GM21528 (cell line): ENCODE results near the gene TSPAN9.

Experiments used
- ATAC-seq: cut with Tn5 transposase; IDR thresholded peaks from one replicate; pipeline ENCODE4 v1.9.1; 2021; ENCODE audit warnings: mild to moderate bottlenecking, moderate library complexity; ENCODE audit not compliant: unreplicated experiment, low FRiP score

The TSPAN9 gene

DNA sequence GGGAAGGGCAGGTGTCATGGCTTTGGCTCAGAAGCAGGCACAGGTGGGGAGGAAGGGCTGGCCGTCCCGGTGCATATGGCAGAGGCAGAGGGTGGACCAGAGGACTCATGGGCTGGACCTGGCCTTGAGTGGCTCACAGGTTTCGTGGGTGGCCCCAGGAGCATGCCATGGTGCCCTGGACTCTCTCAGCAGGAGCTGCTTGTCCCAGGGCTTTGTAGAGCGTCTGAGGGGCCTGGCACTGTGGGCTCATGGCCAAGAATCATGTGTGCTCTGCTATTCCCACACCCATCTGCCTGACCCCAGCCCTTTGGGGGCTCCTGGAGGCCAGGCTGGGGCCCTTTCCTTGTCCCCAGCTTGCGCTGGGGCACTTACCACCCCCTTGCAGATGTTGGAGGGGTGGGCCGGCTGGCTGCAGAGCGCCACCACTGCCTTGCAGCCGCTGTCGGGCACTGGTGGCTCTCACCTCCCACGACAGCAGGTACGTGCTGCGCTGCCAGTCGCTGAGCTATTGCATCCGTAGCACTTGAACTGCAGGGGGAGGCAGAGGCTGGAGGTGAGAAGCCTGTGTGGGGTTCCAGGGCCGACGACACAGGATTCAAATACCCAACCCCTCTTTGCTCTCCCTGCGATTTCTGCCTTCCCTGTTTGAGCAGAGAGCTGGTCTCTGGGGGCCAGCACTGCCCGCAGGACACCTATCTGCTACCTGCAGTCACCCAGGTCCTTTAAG is 226.4 kb downstream of the TSPAN9 start:
- no peak for ATAC-seq

DNA sequence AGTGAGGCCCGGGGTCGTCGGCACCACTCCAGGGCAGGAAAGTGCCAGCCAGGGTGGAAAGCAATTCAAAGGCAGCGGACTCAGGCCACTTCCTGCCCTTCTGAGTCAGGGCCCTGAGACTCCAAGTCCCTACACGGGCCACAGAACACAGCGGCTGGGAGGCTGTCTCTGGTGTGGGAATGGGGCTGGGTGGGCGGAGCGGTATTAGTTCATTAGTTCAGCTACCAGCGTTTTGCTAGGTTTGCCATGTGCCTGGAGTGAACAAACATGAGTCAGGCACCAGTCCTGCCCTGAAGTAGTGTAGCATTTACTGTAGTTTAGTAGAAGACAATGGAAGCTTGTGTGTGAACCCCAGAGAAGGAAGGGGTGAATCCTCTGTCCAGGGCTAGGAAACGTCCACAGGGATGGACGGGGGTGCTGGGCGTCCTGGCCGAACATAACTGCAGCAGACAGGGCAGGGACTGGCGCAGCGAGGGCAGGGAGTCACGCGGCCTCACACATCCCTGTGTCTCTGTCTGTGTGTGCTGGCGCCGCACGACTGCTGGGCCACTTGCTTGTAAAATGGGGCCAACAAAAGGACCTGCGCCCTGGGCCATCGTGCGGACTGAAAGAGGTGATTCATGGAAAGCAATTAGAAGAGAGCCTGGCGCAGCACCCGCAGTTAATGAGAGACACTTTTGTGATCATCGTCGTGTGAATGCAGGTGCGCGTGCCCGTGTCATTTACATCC is 227.4 kb downstream of the TSPAN9 start:
- ATAC-seq: no peak

DNA sequence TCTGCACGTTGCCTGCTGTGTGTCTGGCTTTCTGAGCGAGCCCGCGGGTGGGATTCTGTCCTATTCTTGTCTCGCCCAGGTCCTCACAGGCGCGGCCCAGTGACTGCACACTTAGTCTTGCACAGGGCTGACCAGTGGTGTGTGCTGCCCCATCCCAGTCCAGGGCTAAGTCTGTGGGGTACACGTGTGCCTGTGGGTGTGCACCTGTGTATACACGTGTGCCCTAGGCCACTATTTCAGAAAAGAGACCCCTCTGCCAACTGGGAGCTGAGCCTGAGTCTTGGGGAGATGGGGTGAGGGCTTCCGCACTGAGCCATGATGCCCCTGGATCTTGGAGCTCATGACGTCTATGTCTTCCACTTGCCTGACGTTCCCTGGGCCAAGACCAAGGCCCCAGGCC is 228.3 kb downstream of the TSPAN9 start:
- ATAC-seq: no peak

DNA sequence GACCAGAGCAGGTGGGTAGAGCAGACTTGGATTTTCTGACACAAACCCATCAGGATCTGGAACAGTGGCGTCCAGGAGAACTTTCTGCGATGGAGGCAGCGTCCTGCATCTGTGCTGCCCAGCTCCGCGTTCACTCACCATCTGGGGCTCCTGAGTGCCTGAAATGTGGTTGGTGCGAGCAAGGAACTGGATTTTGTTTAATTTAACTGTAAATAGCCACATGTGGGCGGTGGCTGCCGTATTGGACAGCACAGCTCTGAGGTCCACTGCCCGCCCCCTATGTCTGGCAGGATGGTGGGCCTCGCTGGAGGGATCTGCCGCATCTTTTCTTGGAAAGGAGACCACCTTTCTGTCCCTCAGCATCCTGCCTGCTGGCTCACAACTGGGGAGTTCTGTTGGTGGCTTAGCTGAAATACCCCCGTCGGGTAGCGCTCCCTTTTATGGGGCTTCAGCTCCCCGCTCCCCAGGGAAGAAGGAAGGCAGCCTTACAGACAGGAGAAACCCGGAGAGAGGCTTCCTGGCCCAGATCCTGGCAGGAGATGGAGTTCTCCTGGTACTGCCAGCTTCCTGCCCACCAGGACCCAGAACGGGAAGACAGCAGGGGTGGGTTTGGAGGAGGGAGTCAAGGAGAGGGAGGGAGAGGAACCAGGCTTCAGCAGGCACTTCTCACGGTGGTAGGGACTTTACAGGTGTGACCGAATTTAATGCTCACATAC is 228.9 kb downstream of the TSPAN9 start:
- no peak for ATAC-seq

DNA sequence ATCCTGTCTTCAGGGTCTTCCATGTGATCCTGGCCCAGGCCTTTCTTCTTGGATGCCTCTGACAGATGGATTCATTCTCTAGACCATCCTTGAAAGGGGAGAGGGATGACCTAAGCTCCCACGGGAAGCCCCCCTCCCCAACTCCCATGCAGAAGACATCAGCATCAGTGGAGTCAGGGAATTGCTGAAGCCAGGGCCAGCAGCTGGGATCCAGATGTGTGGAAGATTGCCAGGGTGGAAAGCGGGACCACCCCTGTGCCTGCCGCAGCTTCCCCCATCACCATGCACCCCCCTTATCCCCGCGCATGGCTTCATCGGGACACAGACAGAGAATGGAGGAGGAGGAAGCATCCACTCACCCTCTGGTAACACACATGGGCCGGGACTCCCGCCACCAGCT is 230.2 kb downstream of the TSPAN9 start:
- ATAC-seq: no peak

DNA sequence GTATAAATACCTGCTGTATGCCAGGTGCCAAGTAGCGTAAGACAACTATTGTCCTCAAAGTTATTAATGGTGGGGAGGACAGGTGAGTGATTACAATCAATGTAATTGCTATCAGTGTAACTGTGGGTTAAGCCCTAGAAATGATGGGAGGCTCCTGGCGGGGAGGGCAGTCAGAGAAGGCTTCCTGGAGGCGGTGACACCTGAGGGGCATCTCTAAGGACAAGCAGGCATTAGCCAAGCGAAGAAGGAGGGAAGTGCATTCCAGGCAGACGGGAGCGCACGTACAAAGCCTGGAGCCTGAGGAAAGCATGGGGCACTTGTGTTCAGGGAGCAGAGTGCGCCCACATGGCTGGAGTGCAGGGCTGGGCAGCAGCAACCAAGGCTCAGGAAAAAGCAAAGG is 230.9 kb downstream of the TSPAN9 start:
- no peak for ATAC-seq

DNA sequence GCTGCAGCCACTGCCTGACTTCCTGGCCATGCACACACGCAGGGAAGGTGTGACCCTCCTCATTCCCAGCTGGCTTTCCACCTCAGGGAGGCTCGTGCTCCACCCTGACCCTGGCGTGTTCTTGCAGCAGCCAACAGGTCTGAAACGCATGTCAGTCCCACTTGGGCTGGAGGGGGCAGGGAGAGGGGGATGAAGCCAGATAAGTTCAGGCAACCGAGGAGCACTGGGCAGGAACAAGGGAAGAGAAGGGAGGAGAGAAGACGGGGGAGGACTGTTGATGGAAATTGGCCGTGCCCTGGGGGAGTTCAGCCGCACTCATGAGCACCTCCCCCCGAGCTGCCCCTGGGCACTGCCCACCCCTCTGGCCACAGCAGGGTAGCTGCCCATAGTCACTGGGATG is 231.4 kb downstream of the TSPAN9 start:
- no peak for ATAC-seq

DNA sequence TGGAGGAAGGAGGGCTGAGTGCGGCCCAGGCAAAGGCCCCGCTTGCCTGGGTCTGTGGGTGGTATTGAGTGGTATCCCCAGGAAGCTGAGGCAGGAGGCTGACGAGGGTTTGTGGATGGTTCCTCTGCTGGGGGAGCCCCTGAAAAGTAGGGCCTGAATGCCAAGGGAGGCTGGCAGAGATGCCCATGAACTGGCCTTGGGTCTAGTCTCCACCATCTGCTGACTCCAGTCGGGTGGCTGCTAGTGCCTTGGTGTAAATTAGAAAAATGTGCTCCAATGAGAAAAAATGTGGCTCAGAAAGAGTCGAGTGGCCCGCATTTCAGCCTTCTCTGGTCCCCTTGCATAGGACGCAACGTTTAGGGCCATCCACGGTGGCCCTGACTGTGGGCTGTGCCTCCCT is 232.6 kb downstream of the TSPAN9 start:
- ATAC-seq: no peak

DNA sequence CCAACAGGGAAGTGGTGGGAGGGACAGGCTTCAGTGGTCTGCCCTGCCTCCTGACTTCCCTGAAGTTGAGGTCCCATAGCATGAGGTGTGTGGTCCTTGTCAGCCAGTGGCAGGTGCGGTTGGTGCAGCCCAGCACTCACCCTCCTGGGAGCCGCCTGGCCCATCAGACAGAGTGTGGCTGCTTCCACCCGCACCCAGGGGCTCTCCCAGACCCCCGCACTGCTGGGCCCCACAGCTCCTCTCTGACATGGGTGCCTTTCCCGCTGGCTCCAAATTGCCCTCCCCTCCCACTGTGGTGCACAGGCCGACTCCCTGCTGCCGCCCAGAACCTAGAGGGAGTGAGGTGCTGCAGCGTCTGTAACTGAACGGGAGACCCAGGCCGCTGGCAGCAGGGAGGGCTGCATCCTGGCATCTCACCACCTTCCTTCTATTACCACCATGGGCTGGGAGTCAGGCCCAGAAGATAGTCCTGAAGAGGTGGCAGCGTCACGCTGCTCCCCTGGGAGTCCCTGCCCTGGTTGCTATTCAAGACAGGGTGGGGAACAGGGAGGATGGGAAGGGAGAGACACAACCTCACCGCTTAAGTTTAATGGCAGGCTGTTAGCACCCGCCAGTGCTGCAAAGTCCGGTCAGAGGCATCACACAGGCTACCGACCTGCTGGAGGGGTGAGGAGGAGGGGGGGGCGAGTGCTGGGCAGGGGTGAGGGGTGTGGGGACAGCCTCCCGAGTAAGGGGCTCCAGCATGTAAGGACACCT is 233.3 kb downstream of the TSPAN9 start:
- no peak for ATAC-seq

DNA sequence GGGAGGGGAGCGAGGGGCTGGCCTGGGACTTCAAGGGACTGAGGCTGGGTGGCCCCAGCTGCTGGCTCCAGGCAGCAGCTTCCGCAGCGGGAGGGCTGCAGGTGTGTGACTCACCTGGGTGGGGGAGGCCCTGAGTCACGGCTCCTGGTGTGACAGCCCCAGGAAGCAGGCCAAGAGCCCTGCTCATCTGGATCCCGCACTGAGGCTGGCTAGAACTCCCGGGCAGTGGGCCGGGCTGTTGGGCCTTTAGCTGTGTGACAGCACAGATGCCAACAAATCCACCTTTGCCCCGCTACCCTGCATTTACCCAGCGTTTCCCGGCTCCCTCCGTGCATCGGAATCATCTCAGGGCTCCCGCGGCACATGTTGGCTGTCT is 233.8 kb downstream of the TSPAN9 start:
- ATAC-seq: no peak

DNA sequence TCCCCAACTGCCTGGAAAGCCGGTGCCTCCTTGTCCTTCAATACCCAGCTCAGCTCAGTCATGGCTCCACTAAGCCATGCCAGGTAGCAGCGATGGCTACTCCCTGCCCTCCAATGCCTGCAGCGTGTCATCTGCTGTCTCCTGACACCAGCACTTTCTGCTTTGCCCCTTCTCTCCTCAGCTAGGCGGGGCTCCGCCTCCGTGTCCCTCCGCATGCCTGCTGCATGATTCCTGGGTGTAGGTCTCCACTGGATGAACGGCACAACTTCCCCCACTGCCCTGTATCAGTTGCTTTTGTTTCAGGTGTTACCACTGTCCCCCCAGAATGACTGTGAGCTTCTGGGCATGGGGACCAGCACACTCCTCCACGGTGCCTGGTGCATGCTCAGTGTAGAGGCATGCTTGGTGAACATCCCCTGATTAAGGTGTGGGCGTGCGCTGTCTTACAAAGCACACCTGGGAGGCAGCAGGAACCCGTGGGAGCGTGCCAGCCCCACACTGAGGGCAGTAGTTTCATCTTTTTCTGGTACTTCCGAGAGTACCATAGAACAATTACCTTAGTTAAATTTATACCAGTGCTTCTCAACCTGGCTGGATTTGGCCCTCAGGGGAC is 234.4 kb downstream of the TSPAN9 start:
- ATAC-seq: no peak

DNA sequence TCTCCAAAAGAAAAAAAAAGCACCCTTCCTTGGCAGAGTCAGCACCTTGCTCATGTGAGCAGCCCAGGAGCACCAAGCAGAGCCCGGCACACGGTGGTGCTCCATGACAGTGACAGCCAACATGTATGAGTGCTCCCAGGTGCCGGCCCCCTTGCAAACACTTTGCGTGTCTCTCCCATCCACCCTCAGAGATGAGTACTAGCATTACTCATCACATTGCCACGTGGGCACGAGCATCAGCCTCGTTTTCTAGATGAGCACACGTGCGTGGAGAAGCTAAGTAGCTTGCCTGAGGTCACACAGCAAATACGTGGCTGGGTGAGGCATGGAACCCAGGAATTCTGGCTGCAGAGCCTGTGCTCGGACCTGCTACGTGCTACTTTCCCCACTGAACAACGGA is 235.9 kb downstream of the TSPAN9 start:
- ATAC-seq: no peak

DNA sequence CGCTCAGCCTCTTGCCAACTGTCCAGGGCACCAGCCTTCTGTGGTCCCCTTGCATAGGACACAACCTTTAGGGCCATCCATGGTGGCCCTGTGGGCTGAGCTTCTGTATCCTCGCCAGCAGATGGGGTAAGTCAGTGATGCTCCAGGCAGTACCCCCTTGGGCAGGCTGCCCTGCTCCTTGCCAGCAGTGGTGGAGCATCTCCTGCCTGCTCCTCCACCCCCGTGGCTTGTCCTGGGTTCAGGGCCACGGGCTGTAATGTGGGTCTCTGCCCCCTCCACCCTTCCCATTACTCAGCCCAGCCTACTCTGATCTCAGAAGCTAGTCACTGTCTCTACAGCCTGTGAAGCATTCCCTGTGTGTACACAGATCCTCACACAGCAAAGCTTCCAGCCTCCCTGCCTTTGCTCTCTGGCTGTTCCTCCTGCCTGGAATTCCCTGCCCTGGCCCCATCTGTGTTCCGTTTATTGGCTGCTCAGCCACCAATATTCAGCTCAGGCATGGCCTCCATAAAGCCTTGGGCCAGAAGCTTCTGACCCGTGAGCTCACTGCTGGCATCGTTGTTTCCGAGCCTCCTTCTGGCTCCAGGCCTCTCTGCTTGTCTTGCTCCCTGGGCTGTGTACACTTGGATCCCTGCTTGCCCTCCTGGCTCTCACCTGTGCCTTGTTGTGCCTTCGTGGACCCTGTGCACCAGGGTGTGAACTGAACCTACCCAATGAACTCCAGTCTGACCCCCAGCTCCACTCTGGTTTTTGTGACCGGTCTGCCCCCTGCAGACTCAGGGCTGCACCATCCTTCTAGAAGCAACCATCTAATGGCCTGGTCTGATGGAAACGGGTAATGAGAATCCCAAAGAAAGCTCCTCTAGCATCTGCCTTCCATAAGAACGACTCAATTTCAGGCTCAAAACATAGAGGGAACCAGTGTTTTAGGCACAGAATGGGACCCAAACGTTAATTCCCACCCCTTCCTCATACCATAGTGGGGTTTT is 236.8 kb downstream of the TSPAN9 start:
- ATAC-seq: no peak

DNA sequence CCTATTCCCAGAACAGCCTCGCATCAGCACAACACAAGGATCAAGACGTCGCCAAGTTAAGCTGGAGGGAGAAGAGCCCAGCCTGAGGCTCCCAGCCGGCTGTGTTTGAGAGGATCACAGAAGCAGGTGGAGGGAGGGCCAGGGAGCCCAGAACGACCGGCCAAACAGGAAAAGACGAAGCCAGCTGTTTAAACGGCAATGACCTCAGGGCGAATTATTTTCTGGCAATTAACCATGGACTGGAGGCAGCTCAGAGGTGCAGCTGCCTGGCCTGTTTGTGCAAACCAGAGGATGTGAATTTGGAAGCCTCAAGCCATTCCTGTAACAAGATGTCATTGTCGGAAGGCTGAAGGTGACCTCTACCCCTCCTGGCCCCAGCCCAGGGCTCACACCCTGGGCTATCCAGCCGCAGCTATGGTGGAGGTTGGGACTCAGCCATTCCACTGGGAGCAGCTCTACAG is 238.1 kb downstream of the TSPAN9 start:
- ATAC-seq: no peak

DNA sequence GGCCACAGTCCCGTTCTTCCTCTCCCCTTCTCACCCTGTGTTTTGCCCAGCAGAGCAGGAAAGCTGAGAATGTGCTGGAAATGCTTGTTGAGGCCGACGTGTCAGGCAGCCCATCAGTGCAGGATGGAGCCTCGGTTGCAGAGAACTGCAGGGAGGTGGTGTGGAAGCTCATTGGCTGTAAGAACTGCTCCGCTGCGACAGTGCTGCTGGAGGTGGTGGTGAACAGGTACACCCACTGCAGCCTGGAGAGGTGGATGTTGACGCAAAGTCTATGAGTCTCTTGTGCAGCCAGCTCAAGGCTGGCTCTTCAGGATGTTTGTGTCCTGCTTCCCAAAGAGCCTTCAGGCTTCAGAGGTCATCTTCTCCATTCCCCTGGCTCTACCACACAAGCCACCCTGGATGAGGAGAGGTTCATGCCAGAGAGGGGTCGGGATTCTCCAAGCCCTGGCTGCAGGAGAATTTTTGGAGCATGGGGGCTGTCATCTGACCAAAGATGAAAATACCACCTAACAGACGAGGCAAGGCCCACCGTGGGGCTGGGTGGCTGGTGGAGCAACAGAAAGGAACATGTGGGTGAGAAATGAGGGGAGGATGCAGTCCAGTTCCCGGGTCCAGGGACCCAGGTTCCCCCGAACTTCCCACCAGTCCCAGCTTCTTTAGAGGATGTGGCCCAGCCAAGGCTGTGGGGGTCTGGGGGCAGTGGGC is 239.7 kb downstream of the TSPAN9 start:
- ATAC-seq: no peak

DNA sequence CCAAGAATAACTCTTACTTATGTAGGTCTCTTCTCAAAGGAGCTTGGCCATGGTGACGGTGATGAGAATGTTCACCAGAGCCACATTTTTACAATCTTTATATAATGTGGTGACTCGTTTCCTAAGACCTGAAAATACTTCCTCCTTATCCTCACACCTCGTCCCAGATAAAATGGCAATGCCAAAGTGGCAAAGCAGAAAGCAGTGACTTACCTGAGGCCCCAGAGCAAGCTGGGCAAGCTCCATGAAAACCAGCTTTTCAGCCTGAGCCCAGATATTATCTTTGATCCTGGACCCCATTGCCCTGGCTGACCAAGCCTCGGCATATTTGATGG is 240.3 kb downstream of the TSPAN9 start:
- no peak for ATAC-seq

DNA sequence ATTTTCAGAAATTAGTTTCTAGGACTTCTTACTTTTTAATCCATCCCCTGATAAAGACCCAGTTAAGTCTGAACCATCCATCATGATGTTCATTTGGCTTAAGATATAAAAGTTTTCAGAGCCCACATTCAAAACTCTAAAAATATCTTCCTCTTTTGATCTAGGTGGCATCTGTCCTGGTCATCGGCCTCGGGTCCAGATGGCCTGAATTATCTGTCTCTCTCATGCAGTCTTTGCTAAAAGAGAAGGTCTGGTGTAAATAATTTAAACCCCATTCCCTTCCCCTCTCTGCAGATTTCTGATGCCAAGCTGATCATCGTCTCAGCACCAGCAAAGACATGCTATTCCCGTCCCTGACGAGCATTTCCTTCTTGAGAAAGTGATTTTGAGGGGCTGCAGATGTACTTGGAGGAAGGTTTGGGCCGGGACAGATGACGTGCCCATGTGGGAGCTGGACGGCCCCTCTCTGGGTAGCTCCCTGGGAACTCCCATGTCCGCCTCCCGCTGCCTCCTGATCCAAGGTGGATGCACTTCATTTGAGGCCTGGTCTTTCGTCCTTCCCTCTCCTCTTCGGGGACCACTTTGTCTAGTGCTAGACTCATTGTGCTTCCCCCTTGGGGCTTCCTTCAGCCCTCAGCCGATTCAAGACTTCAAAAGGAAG is 240.8 kb downstream of the TSPAN9 start:
- ATAC-seq: no peak
